ENCODE data around the gene PHLDA2. TPM values are rescaled to one million over a fixed set of nuclear protein-coding genes. Genes with fewer than 3 reads are reported as not detected.
"Not testable (repeated sequence)": the region's sequence is repeated elsewhere in the genome, so short reads cannot be mapped to it uniquely, and the experiment has no call there.

The PHLDA2 gene
- total RNA-seq, 1 donor from 2014 or later = not detected

DNA sequence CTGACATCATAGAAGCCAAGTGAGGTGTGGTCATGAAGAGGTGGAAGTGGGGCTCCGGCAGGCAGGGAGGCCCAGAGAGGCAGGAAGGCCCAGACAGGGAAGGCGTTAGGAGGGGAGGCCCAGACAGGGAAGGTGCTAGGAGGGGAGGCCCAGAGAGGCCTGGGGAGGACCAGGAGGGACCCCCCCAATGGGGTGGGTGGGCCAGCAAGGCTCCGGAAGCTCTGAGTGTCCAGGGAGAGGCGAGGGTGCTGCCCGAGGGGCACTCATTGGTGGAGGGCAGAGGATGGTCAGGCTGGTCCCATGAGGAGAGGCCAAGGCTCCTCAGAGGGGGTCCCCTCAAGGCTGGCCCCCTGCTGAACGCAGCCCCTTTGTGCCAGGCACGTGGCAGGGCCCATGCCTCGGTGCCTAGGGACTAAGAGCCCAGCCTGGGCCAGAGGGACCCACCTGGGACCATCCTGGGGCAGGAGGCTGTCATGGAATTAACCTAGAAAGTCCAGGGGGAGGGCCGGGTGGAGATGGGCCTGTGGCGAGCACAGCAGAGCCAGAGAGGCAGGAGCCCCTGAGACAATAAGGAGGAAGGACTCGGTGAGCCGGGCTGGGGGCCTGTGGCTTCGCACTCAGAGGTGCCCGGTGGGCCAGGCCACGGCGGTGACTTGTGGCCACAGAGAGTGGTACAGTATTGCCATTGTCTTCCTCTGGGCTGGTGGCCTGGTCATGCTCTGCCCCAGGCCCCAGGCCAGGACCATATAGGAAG, 12.2 kb downstream of the PHLDA2 start:
- no peak for FAIRE-seq
- DNase-seq (ENCODE audit: low spot score in 2 of 2) = no peak

DNA sequence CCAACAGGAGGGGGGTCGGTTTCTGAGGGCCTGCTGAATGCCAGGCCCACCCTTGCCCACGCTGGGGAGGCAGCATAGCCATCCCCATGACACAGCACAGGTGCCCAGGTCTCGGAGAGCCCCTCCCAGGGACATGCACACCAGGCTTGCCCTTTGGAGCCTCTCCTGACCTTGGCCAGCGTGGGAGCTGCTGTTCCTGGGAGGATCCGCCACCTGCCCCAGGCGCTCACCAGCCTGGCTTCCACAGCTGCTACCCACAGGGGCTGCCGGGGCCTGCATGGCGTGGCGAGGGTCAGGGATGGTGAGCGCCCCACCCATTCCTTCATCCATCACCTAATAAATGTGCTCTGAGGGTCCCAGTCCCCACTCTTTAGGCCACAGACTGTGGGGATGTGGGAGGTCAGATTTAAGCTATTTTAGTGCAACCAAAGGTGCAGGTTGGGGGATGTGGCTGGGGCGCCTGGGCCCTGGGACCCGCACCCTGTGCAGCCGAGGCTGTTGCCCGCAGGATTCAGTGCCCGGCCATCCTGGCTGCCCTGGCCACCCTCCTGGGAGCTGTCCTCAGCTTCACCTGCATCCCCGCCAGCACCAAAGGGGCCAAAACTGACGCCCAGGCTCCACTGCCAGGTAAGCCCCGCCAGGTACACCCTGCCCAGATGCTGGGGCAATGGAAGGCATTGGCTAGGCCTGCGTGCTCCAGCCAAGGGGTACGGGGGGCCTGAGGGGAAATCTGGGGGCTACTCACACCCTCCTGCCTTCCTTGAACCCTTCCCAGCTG, 12.9 kb downstream of the PHLDA2 start:
- DNase-seq (ENCODE audit: low spot score in 2 of 2) (no peak), FAIRE-seq (no peak)

DNA sequence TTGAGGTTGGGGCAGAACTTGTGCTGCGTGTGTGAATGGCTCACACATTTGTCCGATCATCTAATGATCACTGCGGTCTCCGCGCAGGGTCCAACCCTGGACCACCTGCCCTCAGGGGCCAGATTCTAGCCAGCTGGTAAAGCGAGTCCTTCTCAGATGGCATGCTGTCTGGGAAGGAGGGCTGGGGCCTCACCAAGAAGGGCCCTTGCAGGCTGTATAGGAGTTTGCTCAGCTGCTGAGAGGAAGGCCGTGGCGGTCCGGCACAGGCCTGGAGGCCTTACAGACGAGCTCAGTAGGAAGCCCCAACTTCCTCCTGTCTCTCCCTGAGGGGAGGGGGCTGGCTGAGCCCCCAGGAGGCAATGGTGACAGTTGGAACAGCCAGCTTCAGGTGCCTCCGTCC, 13.7 kb downstream of the PHLDA2 start:
- FAIRE-seq = no peak
- no peak for DNase-seq (ENCODE audit: low spot score in 2 of 2)

DNA sequence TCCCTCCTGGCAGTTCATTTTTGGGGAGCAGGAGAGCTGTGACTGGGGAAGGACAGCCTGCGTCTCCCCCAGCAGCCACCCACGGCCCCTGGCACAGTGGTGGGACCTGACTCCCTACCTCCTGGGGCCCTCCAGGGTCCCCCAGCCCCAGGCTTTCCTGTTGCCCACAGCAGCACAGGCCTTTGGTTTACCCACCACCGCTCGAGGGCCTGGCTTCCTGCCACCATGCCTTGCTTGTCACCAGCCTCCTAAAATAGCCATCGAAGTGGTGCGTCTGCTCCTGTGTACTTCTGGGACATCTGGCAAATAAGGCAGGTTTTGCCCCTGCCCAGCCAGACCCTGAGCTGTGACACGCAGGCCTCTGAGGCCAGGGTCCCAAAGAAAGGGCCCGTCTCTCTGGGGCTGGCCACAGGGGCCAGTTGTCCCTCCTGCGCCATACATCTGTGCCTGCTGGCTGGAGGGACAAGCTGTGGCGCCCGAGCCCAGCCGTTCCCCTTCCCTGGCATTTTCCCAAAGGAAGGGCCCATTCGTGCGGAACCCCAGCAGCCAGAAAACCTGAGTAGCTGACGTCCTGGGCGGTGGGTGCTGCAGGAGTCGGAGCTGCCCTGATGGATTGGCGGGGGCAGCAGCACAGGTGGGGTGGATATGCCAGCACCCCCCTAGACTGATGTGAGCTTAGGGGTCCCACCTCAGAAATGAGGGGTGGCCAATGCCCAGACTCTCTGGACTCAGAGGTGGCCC, 14.6 kb downstream of the PHLDA2 start:
- FAIRE-seq (no peak), DNase-seq (ENCODE audit: low spot score in 2 of 2) (no peak)

DNA sequence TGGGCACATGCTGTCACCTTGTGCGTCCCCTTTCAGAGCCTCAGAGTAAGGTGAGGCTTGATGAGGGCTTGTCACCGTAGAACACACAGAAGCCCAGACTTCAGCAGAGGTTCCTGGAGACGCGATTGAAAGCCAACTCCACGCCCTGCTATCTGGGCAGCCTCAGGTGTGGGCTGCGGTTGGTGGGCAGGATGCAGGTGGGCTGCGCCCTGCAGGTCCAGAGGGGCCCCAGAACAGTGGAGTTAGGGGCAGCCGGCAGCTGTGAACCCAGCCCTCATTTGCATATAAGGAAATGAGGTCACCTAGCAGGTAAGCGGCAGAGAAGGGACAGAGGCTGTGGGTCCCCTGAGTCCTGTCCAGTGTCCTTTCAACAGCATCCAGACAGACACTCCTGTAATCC, 15.4 kb downstream of the PHLDA2 start:
- FAIRE-seq = no peak

DNA sequence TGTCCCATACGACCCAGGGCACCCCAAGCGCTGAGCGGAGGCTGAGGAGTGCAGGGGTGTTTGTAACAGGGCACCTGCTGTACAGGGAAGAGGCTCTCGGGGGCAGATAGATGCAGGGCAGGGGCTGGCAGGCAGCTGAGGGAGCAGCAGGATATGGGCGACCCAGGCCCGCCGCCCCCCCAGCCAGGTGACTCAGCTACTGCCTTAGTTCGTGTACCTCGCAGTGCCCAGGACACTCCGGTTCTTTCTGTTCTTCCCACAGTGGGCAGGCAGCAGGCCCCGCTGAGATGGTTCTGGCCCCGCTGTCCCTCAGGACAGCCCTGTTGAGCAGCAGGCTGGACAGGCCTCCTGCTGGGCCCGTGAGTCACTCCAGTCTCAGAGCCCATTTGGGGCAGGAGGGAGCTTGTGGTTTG, 16.2 kb downstream of the PHLDA2 start:
- DNase-seq (ENCODE audit: low spot score in 2 of 2) (no peak), FAIRE-seq (no peak)

More for the DNA sequence above, 15.4 kb downstream of the PHLDA2 start:
- DNase-seq (ENCODE audit: low spot score in 2 of 2) = no peak

DNA sequence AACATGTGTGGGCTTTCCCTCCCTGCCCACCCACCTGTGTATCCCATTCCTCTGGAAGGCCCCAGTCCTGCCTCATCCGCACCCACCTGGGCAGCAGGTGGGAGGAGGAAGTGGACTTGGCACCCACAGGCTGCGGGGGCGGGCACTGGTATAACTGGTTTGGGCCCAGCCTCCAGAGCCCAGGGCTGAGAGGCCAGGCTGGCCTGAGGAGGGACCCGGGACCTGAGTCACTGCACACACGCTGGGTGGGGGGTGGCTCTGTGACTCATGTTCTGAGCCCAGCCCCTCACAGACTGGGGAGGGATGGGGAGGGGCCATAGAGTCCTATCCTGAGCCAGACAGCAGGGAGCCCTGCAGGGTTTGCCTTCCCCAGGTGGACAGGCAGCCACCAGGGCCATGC, 16.7 kb downstream of the PHLDA2 start:
- FAIRE-seq = no peak

DNA sequence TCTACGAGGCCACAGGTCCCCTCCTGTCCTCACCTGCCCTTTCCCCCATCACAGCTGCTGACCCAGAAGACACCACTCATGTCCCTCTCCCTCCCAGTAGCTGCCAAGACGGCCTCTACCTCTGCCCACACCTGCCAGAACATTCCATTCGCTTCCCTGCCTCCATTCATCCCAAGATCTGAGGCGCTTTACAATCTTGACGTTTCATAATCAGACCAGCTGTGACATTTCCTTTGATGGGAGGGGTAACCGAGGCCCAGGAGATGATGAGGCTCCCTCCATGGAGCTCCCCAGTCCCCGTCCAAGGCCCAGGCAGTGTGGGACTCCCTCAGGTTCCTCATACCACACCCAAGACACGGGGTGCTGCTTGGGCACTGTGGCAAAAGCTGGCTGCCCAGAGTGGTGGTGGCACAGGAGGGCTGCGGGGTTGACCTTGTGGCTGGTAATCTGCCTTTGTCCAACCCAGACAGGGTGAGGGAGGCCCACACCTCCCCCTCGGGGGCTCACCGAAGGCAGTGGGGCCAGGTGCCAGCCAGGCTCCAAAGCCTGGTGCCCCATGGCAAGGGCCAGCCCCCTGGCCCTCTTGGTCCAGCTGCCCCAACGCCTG, 17.3 kb downstream of the PHLDA2 start:
- FAIRE-seq = no peak

More for the DNA sequence above, 16.7 kb downstream of the PHLDA2 start:
- DNase-seq (ENCODE audit: low spot score in 2 of 2) = no peak

DNA sequence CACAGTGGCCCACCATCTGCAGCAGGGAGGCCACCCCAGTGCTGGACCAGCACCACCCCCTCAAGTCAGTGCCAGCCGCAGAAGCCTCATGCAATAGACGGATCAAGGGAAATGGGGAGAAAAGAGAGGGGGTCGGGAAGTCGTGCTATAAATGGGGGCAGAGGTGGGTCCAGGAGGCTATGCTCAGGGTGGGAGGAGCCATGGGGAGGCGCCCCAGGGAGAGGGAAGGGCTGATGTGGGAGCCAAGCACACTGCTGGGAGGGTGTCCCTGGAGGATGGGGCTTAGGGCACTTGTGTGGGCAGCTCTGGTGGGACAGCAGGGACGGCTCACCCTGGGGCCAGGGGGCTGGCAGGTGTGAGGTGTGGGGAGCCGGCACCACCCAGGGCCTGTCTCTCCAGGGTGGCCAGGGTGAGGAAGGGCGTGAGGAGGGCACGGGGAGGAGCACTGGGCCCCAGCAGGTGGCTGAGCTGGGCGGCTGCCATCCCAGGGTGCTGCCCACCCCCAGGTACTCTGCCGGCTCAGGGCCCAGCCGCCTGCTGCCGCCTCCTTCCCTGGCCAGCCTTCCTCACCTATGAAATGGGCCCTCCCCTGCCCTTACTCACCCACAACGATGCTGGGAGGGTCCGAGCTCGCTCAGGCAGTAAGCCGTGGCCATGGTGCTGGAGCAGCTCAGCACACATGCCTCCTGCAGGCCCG, 18.0 kb downstream of the PHLDA2 start:
- DNase-seq (ENCODE audit: low spot score in 2 of 2) = no peak
- FAIRE-seq = no peak

More for the DNA sequence above, 17.3 kb downstream of the PHLDA2 start:
- no peak for DNase-seq (ENCODE audit: low spot score in 2 of 2)

DNA sequence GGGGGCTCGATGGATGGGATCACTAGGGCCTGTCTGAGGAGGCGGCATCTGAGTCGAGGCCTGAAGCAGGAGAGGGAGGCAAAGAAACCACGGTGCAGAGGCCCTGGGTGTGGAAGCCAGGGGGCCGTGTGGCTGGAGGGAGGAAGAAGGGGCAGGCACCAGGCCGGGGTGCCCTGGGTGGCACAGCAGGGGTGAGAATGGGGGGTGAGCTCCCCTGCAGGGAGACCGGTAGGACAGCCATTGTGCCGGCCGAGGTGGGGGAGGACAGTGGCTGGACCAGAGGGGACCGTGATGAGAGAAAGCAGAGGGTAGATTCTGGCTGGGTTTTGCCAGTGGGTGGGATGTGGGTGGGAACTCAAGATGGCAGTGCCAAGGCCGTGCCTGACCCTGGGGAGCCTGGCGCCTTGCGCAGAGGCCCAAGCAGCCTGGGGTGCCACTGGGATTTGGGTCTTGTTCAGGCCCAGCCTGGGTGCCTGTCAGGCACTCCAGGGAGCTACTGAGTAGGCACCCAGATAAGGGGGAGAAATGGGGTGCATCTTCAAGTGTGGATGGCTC, 18.7 kb downstream of the PHLDA2 start:
- FAIRE-seq = no peak

DNA sequence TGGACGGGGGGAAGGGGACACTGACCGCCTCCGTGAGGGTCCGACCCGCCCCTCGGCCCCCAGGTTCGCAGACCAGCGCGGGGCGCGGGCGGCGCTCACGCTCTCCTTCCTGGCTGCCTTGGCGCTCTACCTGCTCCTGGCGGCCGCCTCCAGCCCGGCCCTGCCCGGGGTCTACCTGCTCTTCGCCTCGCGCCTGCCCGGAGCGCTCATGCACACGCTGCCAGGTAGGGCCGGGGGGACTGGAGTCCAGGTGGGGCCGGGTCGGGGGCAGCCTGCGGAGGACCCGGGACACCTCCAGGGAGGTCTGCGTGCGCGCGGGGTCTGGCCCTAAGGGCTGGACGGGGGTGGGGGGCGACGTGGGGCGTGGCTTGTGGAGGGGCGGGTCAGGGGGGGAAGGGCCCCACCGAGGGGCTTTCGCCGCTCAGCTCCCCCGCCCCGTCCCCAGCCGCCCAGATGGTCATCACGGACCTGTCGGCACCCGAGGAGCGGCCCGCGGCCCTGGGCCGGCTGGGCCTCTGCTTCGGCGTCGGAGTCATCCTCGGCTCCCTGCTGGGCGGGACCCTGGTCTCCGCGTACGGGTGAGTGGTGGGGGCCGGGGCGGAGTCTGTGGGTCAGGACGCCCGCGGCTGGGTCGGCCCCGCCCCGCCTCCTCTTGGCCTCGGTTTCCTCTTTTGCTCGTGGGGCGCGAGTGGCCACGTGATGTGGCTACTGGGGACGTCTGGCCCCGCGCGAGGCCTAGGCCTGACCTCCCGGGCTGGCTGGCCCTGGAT, 19.9 kb downstream of the PHLDA2 start:
- no peak for FAIRE-seq
- no peak for DNase-seq (ENCODE audit: low spot score in 2 of 2)

More for the DNA sequence above, 18.7 kb downstream of the PHLDA2 start:
- DNase-seq (ENCODE audit: low spot score in 2 of 2) = no peak

DNA sequence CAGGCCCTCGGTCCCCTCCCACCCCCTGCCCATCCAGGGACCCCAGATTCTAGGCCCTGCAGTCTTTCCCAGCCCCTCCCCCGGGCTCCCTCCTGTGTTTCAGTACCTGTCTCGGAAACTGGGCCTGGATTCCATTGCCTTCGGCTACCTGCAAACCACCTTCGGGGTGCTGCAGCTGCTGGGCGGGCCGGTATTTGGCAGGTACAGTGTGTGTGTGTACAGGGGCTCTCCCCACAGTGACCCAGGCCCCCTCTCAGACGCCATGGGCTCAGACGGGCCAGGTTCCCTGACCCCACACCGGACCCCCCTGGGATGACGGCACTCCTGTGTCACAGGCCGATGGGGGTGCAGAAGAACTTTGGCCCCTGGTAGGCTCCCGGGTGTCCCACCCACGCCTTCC, 21.1 kb downstream of the PHLDA2 start:
- FAIRE-seq = no peak
- DNase-seq (ENCODE audit: low spot score in 2 of 2) = no peak

DNA sequence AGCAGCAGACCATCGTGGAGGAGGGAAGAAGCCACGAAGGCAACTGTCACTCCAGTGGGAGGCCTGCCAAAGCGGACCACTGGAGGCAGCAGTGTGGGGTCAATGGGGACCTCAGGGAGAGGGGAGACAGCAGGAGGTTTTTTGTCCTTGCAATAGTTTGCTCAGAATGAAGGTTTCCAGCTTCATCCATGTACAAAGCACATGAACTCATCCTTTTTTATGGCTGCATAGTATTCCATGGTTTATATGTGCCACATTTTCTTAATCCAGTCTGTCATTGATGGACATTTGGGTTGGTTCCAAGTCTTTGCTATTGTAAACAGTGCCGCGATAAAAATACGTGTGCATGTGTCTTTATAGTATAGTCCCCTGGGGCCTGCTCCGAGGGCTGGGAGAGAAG, 23.9 kb downstream of the PHLDA2 start:
- FAIRE-seq; DNase-seq (ENCODE audit: low spot score in 2 of 2): not testable (repeated sequence)

DNA sequence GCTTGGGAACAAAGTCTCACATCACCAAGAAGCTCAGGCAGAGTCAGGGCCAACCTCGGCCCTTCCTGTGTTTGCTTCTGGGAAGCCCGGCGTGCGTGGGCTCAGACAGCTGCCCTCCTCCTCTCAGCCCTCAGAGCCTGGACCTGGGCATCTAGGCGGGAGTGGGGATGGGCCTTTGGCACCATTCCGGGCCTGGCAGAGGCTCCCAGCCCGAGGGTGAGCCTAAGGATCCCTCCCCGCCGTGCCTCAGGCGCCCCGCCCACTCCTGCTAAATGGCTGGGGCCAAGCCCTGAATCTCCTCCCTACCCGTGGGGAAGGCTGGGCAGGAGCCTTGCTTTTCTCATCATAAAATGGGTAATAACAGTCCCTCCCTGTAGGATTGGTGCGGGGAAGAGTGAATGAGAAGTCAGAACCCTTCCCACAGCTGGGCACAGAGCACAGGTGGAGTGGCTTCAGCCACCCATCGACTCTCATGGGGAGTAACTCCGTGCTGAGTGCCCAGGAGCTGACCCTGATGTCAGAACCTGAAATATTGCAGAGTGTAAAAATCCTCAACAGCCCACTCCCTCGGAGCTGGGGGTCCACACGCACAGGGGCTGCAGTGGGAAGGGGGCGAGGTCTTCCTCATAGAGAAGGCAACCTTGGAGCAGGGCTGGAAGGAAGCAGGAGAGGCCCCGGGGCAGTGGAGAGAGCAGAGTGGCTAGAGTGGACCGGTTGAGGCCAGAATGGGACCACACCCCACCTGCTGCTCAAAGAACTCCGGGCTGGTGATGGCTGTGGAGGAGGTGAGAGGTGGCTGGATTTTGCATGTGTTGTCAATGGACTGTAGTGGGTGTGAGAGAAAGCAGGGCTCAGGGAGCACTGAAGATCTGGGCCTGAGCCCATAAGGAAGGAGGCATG, 24.8 kb downstream of the PHLDA2 start:
- FAIRE-seq = no peak

DNA sequence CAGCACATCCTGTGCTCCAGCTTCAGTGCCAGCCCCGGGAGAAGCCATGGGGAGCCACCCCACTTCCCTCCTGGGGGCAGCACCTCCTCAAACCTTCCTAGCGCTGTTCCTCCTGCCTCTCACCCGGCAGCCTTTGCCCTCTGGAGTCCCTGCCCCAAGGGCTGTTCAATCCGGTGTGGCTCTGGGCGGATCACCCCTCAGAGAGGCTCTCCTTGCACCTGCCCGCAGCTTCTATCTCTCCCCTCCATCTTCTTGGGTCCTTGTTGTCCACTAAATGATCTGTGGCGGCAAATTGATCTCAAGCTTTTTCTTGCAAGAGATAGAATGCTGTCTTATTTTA, 25.6 kb downstream of the PHLDA2 start:
- FAIRE-seq (no peak), DNase-seq (ENCODE audit: low spot score in 2 of 2) (no peak)

More for the DNA sequence above, 24.8 kb downstream of the PHLDA2 start:
- DNase-seq (ENCODE audit: low spot score in 2 of 2) = no peak

DNA sequence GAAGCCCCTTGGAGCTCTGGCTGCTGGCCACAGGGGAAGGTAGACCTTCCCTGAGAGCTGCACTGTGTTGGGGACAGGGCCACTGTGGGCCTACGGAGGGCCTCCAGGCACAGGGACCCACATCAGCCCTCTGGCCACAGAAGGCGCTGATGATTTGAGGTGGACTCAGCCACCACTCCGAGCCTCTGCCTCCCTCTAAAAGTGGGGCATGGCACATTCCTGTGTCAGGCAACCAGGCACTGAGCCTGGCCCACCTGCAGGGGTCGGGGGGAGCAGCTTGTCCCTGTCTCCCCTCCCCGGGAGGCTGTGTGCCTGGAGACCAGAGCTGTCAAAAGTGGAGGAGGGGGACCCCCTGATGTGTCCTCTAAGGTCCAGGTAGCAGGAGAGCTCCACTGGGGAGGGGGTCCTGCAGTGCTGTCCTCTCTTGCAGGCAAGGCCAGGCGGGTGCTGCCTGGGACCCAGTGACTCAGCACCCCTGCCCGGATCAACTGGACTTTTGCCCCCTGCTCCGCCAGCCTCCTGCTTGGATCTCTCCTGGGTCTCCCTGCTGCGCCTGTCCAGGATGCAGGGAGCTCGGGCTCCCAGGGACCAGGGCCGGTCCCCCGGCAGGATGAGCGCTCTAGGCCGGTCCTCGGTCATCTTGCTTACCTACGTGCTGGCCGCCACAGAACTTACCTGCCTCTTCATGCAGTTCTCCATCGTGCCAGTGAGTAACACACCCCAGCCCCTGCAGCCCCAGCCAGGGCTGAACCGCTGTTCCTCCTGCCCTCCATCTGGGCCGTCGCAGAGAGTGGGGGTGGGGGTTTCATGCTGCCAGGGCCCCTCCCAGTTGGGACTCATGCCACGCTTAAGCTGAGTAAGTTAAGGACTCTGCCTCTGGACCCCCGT, 26.2 kb downstream of the PHLDA2 start:
- FAIRE-seq (no peak), DNase-seq (ENCODE audit: low spot score in 2 of 2) (no peak)
